Heart right ventricle (tissue), 16 donors: Measurements from ENCODE around the gene MLXIPL. TPM values are rescaled to one million over a fixed set of nuclear protein-coding genes. Genes with fewer than 3 reads are reported as not detected.

Source experiments
- ATAC-seq, 8 donors: fragments of 200-7000 bp; cut with Tn5 transposase; one replicate each; pipeline ENCODE4 v1.9.1; 2020; ENCODE audit warnings: mild to moderate bottlenecking in 8 of 8, moderate library complexity in 8 of 8, moderate number of reproducible peaks in 1 of 8
- DNase-seq, 2 donors: peaks; one replicate each; pipeline ENCODE4 v3.0.0-alpha.2; 2020
- H3K27ac ChIP-seq, 10 donors: fragments of 200-600 bp; sonication (generic) in 2 of 10; one replicate each; pipeline versions ENCODE4 v1.5.0 to v1.8.0; 2020 to 2022; ENCODE audit warnings: mild to moderate bottlenecking in 3 of 10
- H3K27me3 ChIP-seq, 7 donors: fragments of 200-600 bp; one replicate each; pipeline ENCODE4 v1.8.0; 2021 to 2022; ENCODE audit warnings: mild to moderate bottlenecking in 2 of 7
- H3K36me3 ChIP-seq, 9 donors: fragments of 200-600 bp; sonication (generic) in 1 of 9; one replicate each; pipeline versions ENCODE4 v1.5.0 to v1.8.0; 2020 to 2022; ENCODE audit warnings: mild to moderate bottlenecking in 2 of 9
- H3K4me1 ChIP-seq, 9 donors: fragments of 200-600 bp; sonication (generic) in 1 of 9; one replicate each; pipeline versions ENCODE4 v1.5.0 to v1.8.0; 2020 to 2022; ENCODE audit warnings: mild to moderate bottlenecking in 4 of 9
- H3K4me3 ChIP-seq, 10 donors: fragments of 200-600 bp; sonication (generic) in 2 of 10; one replicate each; pipeline versions ENCODE4 v1.5.0 to v1.8.0; 2020 to 2022; ENCODE audit warnings: mild to moderate bottlenecking in 7 of 10, moderate library complexity in 2 of 10
- H3K9me3 ChIP-seq, 11 donors: fragments of 200-600 bp in 10 of 11; sonication (generic) in 2 of 11; one replicate each; pipeline versions ENCODE4 v1.5.0 to v1.8.0; 2013 to 2022; ENCODE audit warnings: mild to moderate bottlenecking in 2 of 11, control low read depth in 1 of 11, moderate library complexity in 1 of 11
- CTCF ChIP-seq, 9 donors: fragments of 200-600 bp; sonication (generic) in 2 of 9; IDR thresholded peaks; one replicate each; pipeline versions ENCODE4 v1.5.0 to v1.8.0; 2021 to 2022; ENCODE audit warnings: antibody characterized with exemption in 9 of 9, mild to moderate bottlenecking in 5 of 9, moderate library complexity in 1 of 9
- WGBS, 2 donors: extraction: QIAGEN DNeasy Blood & Tissue Kit; methylation state at CpG; one replicate each; pipeline ENCODE4 v1.1.7; 2013; ENCODE audit warnings: inconsistent platforms in 1 of 2; 5-methylcytosine and 5-hydroxymethylcytosine counted together
- intact Hi-C, 10 donors: fragments of 100-400 bp; cut with DNase I; formaldehyde crosslinking; loops; one replicate each; pipeline versions ENCODE4 v1.11.1 to v1.14.2; 2022
- polyA plus RNA-seq, 2 donors: library from polyadenylated mRNA; stranded (reverse); fragments of 200-250 nt; gene quantifications; one replicate each; pipeline ENCODE4 v1.2.3, GENCODE V29; 2013
- total RNA-seq, 10 donors: library from RNA; stranded (reverse); fragmentation: NEBNext Ultra II Directional in 3 of 10; extraction: Animal tissue kit (Norgen Biotek cat#: 25700) in 3 of 10; gene quantifications; one replicate each; pipeline versions ENCODE4 v1.2.1 to v1.2.4, GENCODE V29; 2021 to 2023
- donor health status: Arrhythmogenic right ventricular cardiomyopathy.
- donor health status: ischemic (EF 13 %, LVEDD 7.1; RV severe dilation, severe dysfunction).
- donor health status: healthy with polysubstance abuse.
- donor health status: DM: no; HTN: yes; CAD: no.
- donor health status: DM: no; HTN: no; CAD: no.
- donor health status: ischemic (EF 25% LVEDD 6.9; RV normal size, moderate dysfunction).
- donor health status: ischemic (EF 25% LVEDD 5.7; RV mildly dilated, moderate dysfunction).
- donor health status: healthy.
- donor health status: DM: yes; HTN: yes; CAD: no.
- donor health status: Ischemic cardiomyopathy.
- donor health status: ischemic (EF 35%, LVEDD 5.7; RV mildly dilated, moderate dysfunction).
- donor health status: nonischemic (EF 11% LVEDD 7.7; RV severe dilation, severe dysfunction).
- donor health status: DM: yes; HTN: yes; CAD: no.
- donor health status: PGD.
- donor health status: ischemic (EF 29% LVEDD 5.4; RV normal size, mild dysfunction).
- donor health status: nonischemic (EF 23%, LVEDD 6.1; RV moderate dilation, normal function).

Gene MLXIPL
- total and polyA plus RNA-seq, 12 donors: 0.28 to 22.8 (median 2.4) TPM; not detected in 2

- TF ChIP-seq CTCF (IDR thresholded peaks at IDR 0.05): no peak
- 97% methylated on average over 11 of the region's 11 CpGs for WGBS, 2 donors
- ATAC-seq: no peak
- intact Hi-C loops: loop anchor here in 1 of 10 donors (10.0 kb wide), 1 partner anchor 111 kb away; the partner anchor contains the start of genes BUD23 and DNAJC30
- Histone ChIP-seq H3K36me3 (peaks cover 7 to 80% (median 44%) of the 10 kb centered on the region in 9 donors), H3K4me3 (no peak overlapping the region), H3K27ac (no peak overlapping the region), H3K9me3 (no peaks in the 10 kb centered on the region), H3K4me1 (peaks cover 3 to 23% (median 13%) of the 10 kb centered on the region in 9 donors), H3K27me3 (no peaks in the 10 kb centered on the region)
- DNase-seq: no peak
These were observed 50.5 kb downstream of the MLXIPL start for GRCh38 chr7:73573791-73574190.

- no peak for TF ChIP-seq CTCF (IDR thresholded peaks at IDR 0.05)
- H3K36me3 ChIP-seq: peaks cover 7 to 82% (median 44%) of the 10 kb centered on the region in 9 donors
- H3K4me3 ChIP-seq: no peak overlapping the region
- no peak for ATAC-seq
- DNase-seq: no peak
- intact Hi-C loops: loop anchor here in 1 of 10 donors (10.0 kb wide), 1 partner anchor 112 kb away; the partner anchor contains the start of genes BUD23 and DNAJC30
- H3K27ac ChIP-seq: no peak overlapping the region
- H3K9me3 ChIP-seq: no peaks in the 10 kb centered on the region
- WGBS, 2 donors: 89 to 90% methylated on average over 9 of the region's 9 CpGs
- H3K27me3 ChIP-seq: no peaks in the 10 kb centered on the region
- peaks cover 3 to 22% (median 13%) of the 10 kb centered on the region in 9 donors for H3K4me1 ChIP-seq
These were observed 51.0 kb downstream of the MLXIPL start for GRCh38 chr7:73573276-73573675.

GRCh38 chr7:73572767-73573186, 51.5 kb downstream of the MLXIPL start:
- Histone ChIP-seq H3K27me3 (no peaks in the 10 kb centered on the region), H3K36me3 (peaks cover 7 to 82% (median 44%) of the 10 kb centered on the region in 9 donors), H3K9me3 (no peaks in the 10 kb centered on the region), H3K27ac (no peak overlapping the region), H3K4me3 (no peak overlapping the region), H3K4me1 (peaks cover 3 to 21% (median 12%) of the 10 kb centered on the region in 9 donors)
- no peak for TF ChIP-seq CTCF (IDR thresholded peaks at IDR 0.05)
- WGBS, 2 donors: 60 to 71% methylated on average over 6 of the region's 6 CpGs
- DNase-seq: no peak
- ATAC-seq: no peak
- intact Hi-C loops: loop anchor here in 1 of 10 donors (10.0 kb wide), 1 partner anchor 112 kb away; the partner anchor contains the start of genes BUD23 and DNAJC30

- DNase-seq: no peak
- Histone ChIP-seq H3K36me3 (peaks cover 7 to 76% (median 44%) of the 10 kb centered on the region in 9 donors), H3K4me1 (peaks cover 0 to 13% (median 0%) of the 10 kb centered on the region in 9 donors), H3K27ac (no peak overlapping the region), H3K9me3 (no peaks in the 10 kb centered on the region), H3K4me3 (no peak overlapping the region), H3K27me3 (no peaks in the 10 kb centered on the region)
- intact Hi-C loops: loop anchor here in 1 of 10 donors (10.0 kb wide), 1 partner anchor 114 kb away; the partner anchor contains the start of genes BUD23 and DNAJC30
- no peak for ATAC-seq
- no peak for TF ChIP-seq CTCF (IDR thresholded peaks at IDR 0.05)
- 93 to 96% methylated on average over 10 of the region's 10 CpGs for WGBS, 2 donors
These were observed 53.3 kb downstream of the MLXIPL start for GRCh38 chr7:73570977-73571376.
